GF-D8 (cell line): Measurements from ENCODE around the gene PRAMEF15.
"Not testable (repeated sequence)": the region's sequence is repeated elsewhere in the genome, so short reads cannot be mapped to it uniquely, and the experiment has no call there.

Source experiments
- DNase-seq: peaks from one replicate; lab custom pipeline; 2025; lab: John Stamatoyannopoulos, UW

PRAMEF15 gene

GRCh38 chr1:13315281-13315680 lies at the start of gene PRAMEF15:
Gene PRAMEF15, plus strand, starts transcription at chr1:13315581. Its CDS starts 2,827 bp downstream, at chr1:13318408.
- DNase-seq: not testable (repeated sequence)

GRCh38 chr1:13277016-13277415 lies 38.4 kb upstream of the PRAMEF15 start:
- not testable (repeated sequence) for DNase-seq

GRCh38 chr1:13279617-13280016 lies 35.8 kb upstream of the PRAMEF15 start:
- DNase-seq: not testable (repeated sequence)

DNA sequence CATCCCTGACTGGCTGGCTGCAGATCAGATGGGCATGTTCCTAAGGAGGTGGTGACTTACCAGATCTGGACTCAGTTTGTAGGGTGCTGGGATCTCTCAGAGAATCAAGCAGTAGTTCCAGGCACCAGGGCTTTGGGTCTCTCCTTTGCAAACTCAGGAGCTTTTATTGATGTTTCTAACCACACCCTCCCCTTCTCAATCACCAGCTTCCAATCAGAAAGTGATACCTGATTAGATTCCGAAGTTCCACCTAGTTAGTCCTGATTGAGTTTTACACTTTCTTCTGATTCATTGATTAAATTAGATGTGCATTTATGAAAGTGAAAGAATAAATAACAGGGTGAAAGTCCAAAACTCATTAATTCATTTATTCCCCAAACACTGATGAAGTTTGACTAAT lies 30.3 kb upstream of the PRAMEF15 start, which contains the start of gene PRAMEF8:
Gene PRAMEF8 (minus strand): TSS at position 101 of the 400 bp plus-strand sequence. CDS start 1,046 bp downstream, outside the sequence.
- not testable (repeated sequence) for DNase-seq

DNA sequence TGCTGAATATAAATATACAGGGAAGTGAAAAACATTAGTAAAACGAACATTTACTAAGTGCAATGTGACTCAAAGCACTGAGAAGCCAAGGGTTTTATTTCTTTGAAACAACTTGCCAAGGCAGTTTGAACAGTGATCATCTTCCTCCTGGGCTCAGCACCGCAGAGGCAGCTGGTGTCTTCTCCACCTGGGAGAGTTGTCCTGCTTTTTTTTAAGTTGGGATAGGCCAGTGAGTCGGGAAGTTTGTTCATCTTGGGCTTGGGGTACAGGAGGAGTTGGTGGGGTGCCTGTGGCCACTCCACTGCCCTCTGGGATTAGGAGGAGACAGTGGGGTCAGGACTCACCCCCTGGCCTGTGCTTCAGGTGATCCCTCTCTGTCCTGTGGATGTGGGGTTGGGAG lies 26.4 kb upstream of the PRAMEF15 start:
- not testable (repeated sequence) for DNase-seq

- not testable (repeated sequence) for DNase-seq
These were observed 18.0 kb upstream of the PRAMEF15 start for GRCh38 chr1:13297216-13297931.

GRCh38 chr1:13298699-13299098 lies 16.7 kb upstream of the PRAMEF15 start:
- not testable (repeated sequence) for DNase-seq

DNA sequence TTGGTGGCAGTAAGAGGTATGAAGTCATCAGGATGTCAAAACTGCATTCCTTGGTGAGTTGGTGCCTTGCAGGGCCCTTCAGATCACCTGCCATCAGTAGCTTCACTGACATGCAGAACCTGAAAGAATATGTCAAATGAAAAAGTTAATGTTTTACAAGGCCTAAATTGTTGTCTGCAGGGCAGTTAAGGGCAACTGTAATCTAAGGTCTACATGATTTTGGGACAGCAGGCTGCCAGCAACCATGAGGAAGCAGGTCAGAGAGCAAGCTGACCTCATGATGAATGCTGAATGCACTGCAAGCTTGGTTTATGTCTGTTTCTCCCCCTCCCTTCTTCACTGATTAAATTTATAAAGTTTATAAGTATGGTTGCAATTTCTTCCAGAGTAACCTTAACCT lies 13.2 kb upstream of the PRAMEF15 start:
- DNase-seq: not testable (repeated sequence)

GRCh38 chr1:13303239-13303638 lies 12.1 kb upstream of the PRAMEF15 start, which contains the start of gene PRAMEF33:
Gene PRAMEF33, plus strand, starts transcription at chr1:13303539. Its CDS starts 2,416 bp downstream, at chr1:13305955.
- not testable (repeated sequence) for DNase-seq

DNA sequence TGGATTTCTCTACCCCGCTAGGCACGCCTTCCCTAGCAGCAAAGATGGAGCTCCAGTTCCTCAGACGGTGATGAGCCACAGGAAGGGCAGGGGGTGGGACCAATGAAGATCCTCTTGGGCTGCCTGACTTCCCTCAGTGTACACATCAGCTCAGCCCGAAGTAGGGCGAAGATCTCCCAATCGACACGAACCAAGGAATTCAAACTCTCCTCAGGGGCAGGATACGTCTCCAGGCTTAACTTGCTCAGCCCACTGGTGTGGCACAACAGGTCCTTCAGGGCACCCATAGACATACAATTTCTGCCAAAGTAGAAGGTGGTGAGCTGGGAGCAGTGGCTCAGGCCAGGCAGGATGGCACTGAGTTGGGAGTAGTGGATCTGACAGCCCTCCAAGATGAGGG lies 27.1 kb downstream of the PRAMEF15 start:
- DNase-seq: not testable (repeated sequence)

DNA sequence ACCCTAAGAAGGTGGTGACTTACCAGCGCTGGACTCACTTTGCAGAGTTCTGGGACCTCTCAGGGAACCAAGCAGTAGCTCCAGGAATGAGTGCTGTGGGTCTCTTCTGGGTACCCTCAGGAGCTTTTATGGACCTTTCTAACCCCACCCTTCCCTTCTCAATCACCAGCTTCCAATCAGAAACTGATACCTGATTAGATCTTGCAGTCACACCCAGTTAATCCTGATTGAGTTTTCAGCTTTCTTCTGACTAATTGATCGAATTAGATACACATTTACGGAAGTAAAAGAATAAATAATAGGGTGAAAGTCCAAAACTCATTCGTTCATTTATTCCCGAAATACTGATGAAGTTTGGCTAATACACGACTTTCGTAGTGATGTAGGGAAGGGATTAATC lies 31.7 kb downstream of the PRAMEF15 start, which contains the start of gene PRAMEF14:
Gene PRAMEF14 (minus strand): TSS at position 101 of the 400 bp plus-strand sequence. CDS start 1,820 bp downstream, outside the sequence.
- DNase-seq: not testable (repeated sequence)

- not testable (repeated sequence) for DNase-seq
These were observed 38.1 kb downstream of the PRAMEF15 start for GRCh38 chr1:13353476-13353875.

GRCh38 chr1:13354475-13354874 lies 39.1 kb downstream of the PRAMEF15 start:
- not testable (repeated sequence) for DNase-seq

DNA sequence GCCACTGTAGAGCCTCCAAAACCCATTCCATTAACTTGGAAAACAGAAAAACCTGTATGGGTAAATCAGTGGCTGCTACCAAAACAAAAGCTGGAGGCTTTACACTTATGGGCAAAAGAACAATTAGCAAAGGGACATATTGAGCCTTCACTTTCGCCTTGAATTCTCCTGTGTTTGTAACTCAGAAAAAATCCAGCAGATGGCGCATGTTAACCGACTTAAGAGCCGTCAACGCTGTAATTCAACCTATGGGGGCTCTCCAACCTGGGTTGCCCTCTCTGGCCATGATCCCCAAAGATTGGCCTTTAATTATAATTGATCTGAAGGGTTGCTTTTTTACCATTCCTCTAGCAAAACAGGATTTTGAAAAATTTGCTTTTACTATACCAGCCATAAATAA lies 41.4 kb downstream of the PRAMEF15 start:
- DNase-seq: peak; percentile 2

GRCh38 chr1:13362364-13362763 lies 47.0 kb downstream of the PRAMEF15 start:
- DNase-seq: not testable (repeated sequence)

GRCh38 chr1:13364928-13365327 lies 49.5 kb downstream of the PRAMEF15 start:
- not testable (repeated sequence) for DNase-seq

DNA sequence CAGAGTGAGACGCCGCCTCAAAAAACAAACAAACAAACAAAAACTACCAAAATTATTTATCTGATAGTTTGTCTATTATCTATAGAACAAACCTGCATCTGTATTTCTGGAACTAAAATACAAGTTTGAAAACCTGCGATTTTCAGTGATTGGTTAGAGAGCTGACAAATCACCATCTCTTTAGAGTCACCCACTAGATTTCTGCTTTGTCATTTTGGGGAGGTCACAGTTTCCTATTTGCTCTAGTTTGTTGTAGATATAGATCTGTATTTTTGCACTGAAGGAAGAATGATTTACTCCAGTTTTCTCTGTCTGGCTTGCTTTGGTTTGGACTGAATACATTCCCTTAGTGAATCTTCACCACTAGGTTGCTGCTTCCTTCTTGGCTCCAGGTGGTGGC lies 51.2 kb downstream of the PRAMEF15 start:
- DNase-seq: not testable (repeated sequence)

- DNase-seq: not testable (repeated sequence)
These were observed 53.2 kb downstream of the PRAMEF15 start for GRCh38 chr1:13368544-13368943.
